ENCODE data around the gene WNT7B. TPM values are rescaled to one million over a fixed set of nuclear protein-coding genes. Genes with fewer than 3 reads are reported as not detected.

The WNT7B gene
- total RNA-seq, 6 donors from 2014 or later: 5.2 to 15.6 (median 8.8) TPM

DNA sequence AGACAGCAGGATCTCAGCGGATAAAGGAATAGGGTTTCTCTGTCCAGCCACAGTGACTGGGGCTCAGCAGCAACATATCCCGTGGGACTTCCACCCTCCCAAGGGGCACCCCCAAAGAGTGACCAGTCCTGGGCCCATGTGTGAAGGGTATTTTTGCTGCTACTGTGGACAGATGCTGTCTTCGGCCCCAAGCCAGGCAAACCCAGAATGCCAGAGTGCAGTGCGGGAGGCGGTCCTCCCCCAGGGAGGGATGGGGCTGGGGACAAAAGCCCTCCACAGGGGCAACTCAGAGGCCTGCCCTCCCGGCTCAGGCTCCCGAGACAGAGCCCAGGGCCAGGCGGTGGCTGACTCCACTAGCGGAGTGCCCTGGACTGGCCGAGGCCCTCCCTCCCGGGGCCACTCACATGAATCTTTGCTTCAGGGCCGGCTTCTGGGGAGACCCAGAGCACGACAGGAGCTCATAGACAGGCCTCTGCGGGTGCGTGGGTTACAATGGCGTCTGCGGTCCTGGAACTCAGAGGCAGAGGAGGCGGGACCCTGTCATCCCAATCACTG, 34.7 kb upstream of the WNT7B start:
- TF ChIP-seq POLR2A (IDR thresholded peaks at IDR 0.05) (no peak), EP300 (IDR thresholded peaks at IDR 0.05) (no peak), POLR2AphosphoS5 (IDR thresholded peaks at IDR 0.05) (no peak)
- TF ChIP-seq, protein P1, sequence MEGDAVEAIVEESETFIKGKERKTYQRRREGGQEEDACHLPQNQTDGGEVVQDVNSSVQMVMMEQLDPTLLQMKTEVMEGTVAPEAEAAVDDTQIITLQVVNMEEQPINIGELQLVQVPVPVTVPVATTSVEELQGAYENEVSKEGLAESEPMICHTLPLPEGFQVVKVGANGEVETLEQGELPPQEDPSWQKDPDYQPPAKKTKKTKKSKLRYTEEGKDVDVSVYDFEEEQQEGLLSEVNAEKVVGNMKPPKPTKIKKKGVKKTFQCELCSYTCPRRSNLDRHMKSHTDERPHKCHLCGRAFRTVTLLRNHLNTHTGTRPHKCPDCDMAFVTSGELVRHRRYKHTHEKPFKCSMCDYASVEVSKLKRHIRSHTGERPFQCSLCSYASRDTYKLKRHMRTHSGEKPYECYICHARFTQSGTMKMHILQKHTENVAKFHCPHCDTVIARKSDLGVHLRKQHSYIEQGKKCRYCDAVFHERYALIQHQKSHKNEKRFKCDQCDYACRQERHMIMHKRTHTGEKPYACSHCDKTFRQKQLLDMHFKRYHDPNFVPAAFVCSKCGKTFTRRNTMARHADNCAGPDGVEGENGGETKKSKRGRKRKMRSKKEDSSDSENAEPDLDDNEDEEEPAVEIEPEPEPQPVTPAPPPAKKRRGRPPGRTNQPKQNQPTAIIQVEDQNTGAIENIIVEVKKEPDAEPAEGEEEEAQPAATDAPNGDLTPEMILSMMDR (IDR thresholded peaks at IDR 0.05): no peak
- peak in 1 of 2 donors; percentile 67 for DNase-seq
- 95 to 98% methylated on average over 7 to 15 of the region's 18 CpGs for whole genome bisulfite sequencing, 2 donors
- H3K4me3 ChIP-seq: no peak overlapping the region
- no peaks in the 10 kb centered on the region for H3K36me3 ChIP-seq
- no peaks in the 10 kb centered on the region for H3K27me3 ChIP-seq
- H3K9me3 ChIP-seq: peaks cover 0 to 8% (median 2%) of the 10 kb centered on the region in 4 donors
- peaks cover 30 to 45% (median 39%) of the 10 kb centered on the region in 4 donors for H3K4me1 ChIP-seq
- no peak for ATAC-seq (ENCODE audit: low FRiP score in 2 of 2)
- peak overlapping the region in 2 of 4 donors; percentile 24 to 98 for H3K27ac ChIP-seq

GRCh38 chr22:46010951-46011626, 34.1 kb upstream of the WNT7B start:
- Histone ChIP-seq H3K4me1 (peaks cover 37 to 51% (median 45%) of the 10 kb centered on the region in 4 donors), H3K27ac (peak overlapping the region in 1 of 4 donors; percentile 14), H3K27me3 (no peaks in the 10 kb centered on the region), H3K4me3 (no peak overlapping the region), H3K36me3 (no peaks in the 10 kb centered on the region), H3K9me3 (peaks cover 0 to 8% (median 2%) of the 10 kb centered on the region in 4 donors)
- TF ChIP-seq EP300 (IDR thresholded peaks at IDR 0.05) (no peak), POLR2A (IDR thresholded peaks at IDR 0.05) (no peak), POLR2AphosphoS5 (IDR thresholded peaks at IDR 0.05) (no peak)
- TF ChIP-seq, protein P1 (IDR thresholded peaks at IDR 0.05): no peak
- ATAC-seq (ENCODE audit: low FRiP score in 2 of 2) (no peak), DNase-seq (no peak)
- 89 to 95% methylated on average over 10 to 20 of the region's 20 CpGs for WGBS, 2 donors

DNA sequence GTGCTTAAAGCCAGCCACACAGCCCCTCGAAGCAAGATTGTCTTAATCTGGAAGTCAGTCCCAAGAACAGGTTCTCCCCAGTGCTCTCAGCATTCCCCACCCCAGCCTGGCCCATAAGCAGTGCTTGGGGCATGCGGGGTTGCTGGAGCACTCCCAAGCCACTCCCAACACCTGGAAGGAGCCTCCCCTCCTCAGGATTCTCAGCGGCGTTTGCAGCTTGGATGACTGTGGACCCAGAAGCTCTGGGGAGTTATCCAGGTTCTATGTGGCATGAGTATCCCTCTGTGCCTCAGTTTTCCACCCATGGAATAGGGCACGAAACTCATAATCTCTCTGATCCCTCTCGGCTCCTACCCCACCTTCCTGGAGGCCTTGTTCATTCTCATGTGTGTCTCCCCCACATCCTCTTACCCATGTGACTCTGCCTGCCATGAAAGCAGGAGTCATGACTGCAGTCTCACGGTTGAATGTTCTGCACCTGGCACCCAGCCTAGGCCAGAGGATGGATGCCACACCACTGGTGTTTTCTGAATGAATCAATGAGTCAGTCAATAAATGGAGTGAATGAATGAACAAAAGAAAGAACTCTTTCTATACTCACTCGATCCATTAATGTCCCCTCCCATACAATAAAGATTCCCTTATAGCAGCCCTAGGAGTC, 33.4 kb upstream of the WNT7B start:
- no peak for ATAC-seq (ENCODE audit: low FRiP score in 2 of 2)
- Histone ChIP-seq H3K27ac (no peak overlapping the region), H3K4me1 (peaks cover 39 to 54% (median 49%) of the 10 kb centered on the region in 4 donors), H3K36me3 (no peaks in the 10 kb centered on the region), H3K27me3 (no peaks in the 10 kb centered on the region), H3K4me3 (no peak overlapping the region), H3K9me3 (peaks cover 0 to 8% (median 2%) of the 10 kb centered on the region in 4 donors)
- no peak for DNase-seq
- 82 to 84% methylated on average over 6 to 7 of the region's 8 CpGs for WGBS, 2 donors
- no peak for TF ChIP-seq POLR2A (IDR thresholded peaks at IDR 0.05)

DNA sequence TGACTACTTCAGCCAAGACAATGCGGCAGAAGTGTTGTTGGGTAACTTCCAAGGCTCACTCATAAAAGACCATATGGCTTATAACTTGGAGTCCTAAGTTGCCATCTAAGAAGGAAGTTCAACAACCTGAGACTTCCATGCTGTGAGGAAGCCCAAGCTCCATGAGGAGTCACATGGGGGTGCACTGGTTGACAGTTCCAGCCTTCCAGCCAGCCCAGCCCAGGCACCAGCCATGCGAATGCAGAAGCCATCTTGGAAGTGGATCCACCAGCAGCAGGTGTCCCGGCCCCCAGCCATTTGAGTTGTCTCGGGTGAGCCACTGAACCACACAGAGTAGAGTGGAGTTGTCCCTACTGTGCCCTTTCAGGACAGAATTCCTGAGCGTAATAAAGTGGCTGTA, 32.8 kb upstream of the WNT7B start:
- no peak overlapping the region for H3K27ac ChIP-seq
- no peaks in the 10 kb centered on the region for H3K36me3 ChIP-seq
- DNase-seq (no peak), ATAC-seq (ENCODE audit: low FRiP score in 2 of 2) (no peak)
- H3K9me3 ChIP-seq: peaks cover 0 to 8% (median 2%) of the 10 kb centered on the region in 4 donors
- H3K4me3 ChIP-seq: no peak overlapping the region
- 97 to 100% methylated on average over 1 to 5 of the region's 5 CpGs for WGBS, 2 donors
- H3K27me3 ChIP-seq: no peaks in the 10 kb centered on the region
- TF ChIP-seq POLR2AphosphoS5 (IDR thresholded peaks at IDR 0.05) (no peak), EP300 (IDR thresholded peaks at IDR 0.05) (no peak), POLR2A (IDR thresholded peaks at IDR 0.05) (no peak)
- TF ChIP-seq, protein P1 (IDR thresholded peaks at IDR 0.05): no peak
- peaks cover 38 to 53% (median 46%) of the 10 kb centered on the region in 4 donors for H3K4me1 ChIP-seq

- Histone ChIP-seq H3K4me1 (peaks cover 32 to 46% (median 41%) of the 10 kb centered on the region in 4 donors), H3K9me3 (peaks cover 0 to 8% (median 2%) of the 10 kb centered on the region in 4 donors), H3K4me3 (no peak overlapping the region), H3K36me3 (no peaks in the 10 kb centered on the region), H3K27ac (peak overlapping the region in 1 of 4 donors; percentile 90), H3K27me3 (no peaks in the 10 kb centered on the region)
- no peak for ATAC-seq (ENCODE audit: low FRiP score in 2 of 2)
- DNase-seq: no peak
- no peak for TF ChIP-seq POLR2AphosphoS5 (IDR thresholded peaks at IDR 0.05)
- 90 to 95% methylated on average over 8 to 9 of the region's 9 CpGs for WGBS, 2 donors
Observed at GRCh38 chr22:46008836-46009596, 32.1 kb upstream of the WNT7B start.
